ENCODE measurements around the gene LOXL1. TPM values are rescaled to one million over a fixed set of nuclear protein-coding genes. Genes with fewer than 3 reads are reported as not detected.

The LOXL1 gene
- total and polyA plus RNA-seq, 2 donors (not counting 1 experiment from before 2014, with no cell fraction given) = 0.21 to 0.49 TPM

GRCh38 chr15:73939138-73939537 lies 12.9 kb downstream of the LOXL1 start:
- no peaks in the 10 kb centered on the region for H3K9me3 Mint-ChIP-seq (ENCODE audit: insufficient read depth)
- POLR2A ChIA-PET = no interaction called here
- Histone ChIP-seq H2AFZ (ENCODE audit: insufficient read depth, low read depth, low read length, poor library complexity, severe bottlenecking) (no peak overlapping the region), H3K79me2 (ENCODE audit: control insufficient read depth, insufficient read depth, low read length) (no peaks in the 10 kb centered on the region), H3K4me3 (ENCODE audit: control extremely low read depth in 1 of 5, extremely low read depth in 1 of 5, insufficient read depth in 1 of 5, low read depth in 2 of 5, low read length in 4 of 5) (no peak overlapping the region), H3K4me1 (ENCODE audit: control insufficient read depth in 2 of 2, insufficient read depth in 2 of 2, low read length in 2 of 2) (no peaks in the 10 kb centered on the region), H3K9ac (ENCODE audit: low read length) (no peak overlapping the region), H3K27ac (ENCODE audit: low read length in 2 of 2) (no peak overlapping the region), H3K4me2 (replicated peaks; ENCODE audit: low read depth, low read length, poor library complexity, severe bottlenecking) (no peak overlapping the region), H3K27me3 (replicated peaks in 1 of 4; ENCODE audit: control extremely low read depth in 1 of 4, control insufficient read depth in 3 of 4, insufficient read depth in 4 of 4, low read length in 3 of 4) (peaks cover 0 to 2% (median 0%) of the 10 kb centered on the region in 4 experiments), H3K36me3 (replicated peaks in 1 of 2; ENCODE audit: control extremely low read depth in 1 of 2, control insufficient read depth in 1 of 2, extremely low read depth in 1 of 2, insufficient read depth in 2 of 2, low read length in 1 of 2) (no peaks in the 10 kb centered on the region), H4K20me1 (ENCODE audit: control insufficient read depth, insufficient read depth, low read length, poor library complexity, severe bottlenecking) (no peaks in the 10 kb centered on the region), H3K9me3 (ENCODE audit: control extremely low read depth in 1 of 3, control insufficient read depth in 2 of 3, insufficient read depth in 1 of 3, low read length in 2 of 3) (no peaks in the 10 kb centered on the region)
- H3K4me3 Mint-ChIP-seq = no peak overlapping the region
- WGBS (ENCODE audit: insufficient coverage) = 85% methylated on average over 3 of the region's 4 CpGs
- DNase-seq (no peak), ATAC-seq (ENCODE audit: low read depth) (no peak)
- no peak overlapping the region for H3K27ac Mint-ChIP-seq
- intact Hi-C loops (cut with micrococcal nuclease) = no loop called here
- peaks cover 21% of the 10 kb centered on the region for H3K27me3 Mint-ChIP-seq
- peaks cover 5% of the 10 kb centered on the region for H3K4me1 Mint-ChIP-seq
- CTCF ChIA-PET = interaction anchor here (0.8 to 2.8 kb wide), 3 partner anchors 10 to 32 kb away, joined by 4 to 12 read pairs (median 4); no protein-coding TSS in a partner anchor
- TF ChIP-seq CTCF (IDR thresholded peaks at IDR 0.05) = no peak
- TF ChIP-seq EZH2 (IDR thresholded peaks at IDR 0.05; ENCODE audit: borderline replicate concordance, insufficient read depth, low read depth, low read length, poor library complexity, severe bottlenecking) = no peak

GRCh38 chr15:73940061-73940981 lies 14.1 kb downstream of the LOXL1 start:
- no peak overlapping the region for H3K9ac ChIP-seq (ENCODE audit: low read length)
- Mint-ChIP-seq H3K4me3 (no peak overlapping the region), H3K27ac (no peak overlapping the region), H3K27me3 (peaks cover 9% of the 10 kb centered on the region), H3K9me3 (ENCODE audit: insufficient read depth) (no peaks in the 10 kb centered on the region), H3K4me1 (peaks cover 5% of the 10 kb centered on the region)
- H3K4me2 ChIP-seq (replicated peaks; ENCODE audit: low read depth, low read length, poor library complexity, severe bottlenecking) = no peak overlapping the region
- H3K27ac ChIP-seq (ENCODE audit: low read length in 2 of 2) = no peak overlapping the region
- POLR2A ChIA-PET = no interaction called here
- no peaks in the 10 kb centered on the region for H4K20me1 ChIP-seq (ENCODE audit: control insufficient read depth, insufficient read depth, low read length, poor library complexity, severe bottlenecking)
- H3K79me2 ChIP-seq (ENCODE audit: control insufficient read depth, insufficient read depth, low read length) = no peaks in the 10 kb centered on the region
- WGBS (ENCODE audit: insufficient coverage) = 93% methylated on average over 7 of the region's 8 CpGs
- CTCF ChIA-PET = interaction anchor here (1.0 to 2.8 kb wide), 2 partner anchors 10 to 13 kb away, joined by 3 to 12 read pairs; no protein-coding TSS in a partner anchor
- peaks cover 0 to 3% (median 0%) of the 10 kb centered on the region in 4 experiments for H3K27me3 ChIP-seq (replicated peaks in 1 of 4; ENCODE audit: control extremely low read depth in 1 of 4, control insufficient read depth in 3 of 4, insufficient read depth in 4 of 4, low read length in 3 of 4)
- H2AFZ ChIP-seq (ENCODE audit: insufficient read depth, low read depth, low read length, poor library complexity, severe bottlenecking) = no peak overlapping the region
- TF ChIP-seq EZH2 (IDR thresholded peaks at IDR 0.05; ENCODE audit: borderline replicate concordance, insufficient read depth, low read depth, low read length, poor library complexity, severe bottlenecking) = no peak
- no peak for TF ChIP-seq CTCF (IDR thresholded peaks at IDR 0.05)
- H3K4me1 ChIP-seq (ENCODE audit: control insufficient read depth in 2 of 2, insufficient read depth in 2 of 2, low read length in 2 of 2) = no peaks in the 10 kb centered on the region
- DNase-seq = no peak
- no peaks in the 10 kb centered on the region for H3K36me3 ChIP-seq (replicated peaks in 1 of 2; ENCODE audit: control extremely low read depth in 1 of 2, control insufficient read depth in 1 of 2, extremely low read depth in 1 of 2, insufficient read depth in 2 of 2, low read length in 1 of 2)
- ATAC-seq (ENCODE audit: low read depth) = no peak
- H3K9me3 ChIP-seq (ENCODE audit: control extremely low read depth in 1 of 3, control insufficient read depth in 2 of 3, insufficient read depth in 1 of 3, low read length in 2 of 3) = no peaks in the 10 kb centered on the region
- intact Hi-C loops (cut with micrococcal nuclease) = no loop called here
- H3K4me3 ChIP-seq (ENCODE audit: control extremely low read depth in 1 of 5, extremely low read depth in 1 of 5, insufficient read depth in 1 of 5, low read depth in 2 of 5, low read length in 4 of 5) = no peak overlapping the region

Measured in B cell (primary cell).